Measurements from ENCODE around the gene FAM76A. TPM values are rescaled to one million over a fixed set of nuclear protein-coding genes. Genes with fewer than 3 reads are reported as not detected.
"Not testable (repeated sequence)": the region's sequence is repeated elsewhere in the genome, so short reads cannot be mapped to it uniquely, and the experiment has no call there.

The FAM76A gene
- total RNA-seq: 10 to 100 TPM; 16.5 to 21.0 TPM
- long read RNA-seq, donor 1: 0 reads
- long read RNA-seq, donor 2, transcript FAM76A-203 (8 exons, 2,273 nt): minor isoform, 6 of 21 reads
- long read RNA-seq, donor 2, transcript FAM76A-204 (9 exons, 3,567 nt): major isoform, 13 of 21 reads
- long read RNA-seq, donor 2, partial matches to known transcripts: 0 of 21 reads
- long read RNA-seq, donor 2, other reads (novel, unspliced or antisense): 2 of 21 reads

DNA sequence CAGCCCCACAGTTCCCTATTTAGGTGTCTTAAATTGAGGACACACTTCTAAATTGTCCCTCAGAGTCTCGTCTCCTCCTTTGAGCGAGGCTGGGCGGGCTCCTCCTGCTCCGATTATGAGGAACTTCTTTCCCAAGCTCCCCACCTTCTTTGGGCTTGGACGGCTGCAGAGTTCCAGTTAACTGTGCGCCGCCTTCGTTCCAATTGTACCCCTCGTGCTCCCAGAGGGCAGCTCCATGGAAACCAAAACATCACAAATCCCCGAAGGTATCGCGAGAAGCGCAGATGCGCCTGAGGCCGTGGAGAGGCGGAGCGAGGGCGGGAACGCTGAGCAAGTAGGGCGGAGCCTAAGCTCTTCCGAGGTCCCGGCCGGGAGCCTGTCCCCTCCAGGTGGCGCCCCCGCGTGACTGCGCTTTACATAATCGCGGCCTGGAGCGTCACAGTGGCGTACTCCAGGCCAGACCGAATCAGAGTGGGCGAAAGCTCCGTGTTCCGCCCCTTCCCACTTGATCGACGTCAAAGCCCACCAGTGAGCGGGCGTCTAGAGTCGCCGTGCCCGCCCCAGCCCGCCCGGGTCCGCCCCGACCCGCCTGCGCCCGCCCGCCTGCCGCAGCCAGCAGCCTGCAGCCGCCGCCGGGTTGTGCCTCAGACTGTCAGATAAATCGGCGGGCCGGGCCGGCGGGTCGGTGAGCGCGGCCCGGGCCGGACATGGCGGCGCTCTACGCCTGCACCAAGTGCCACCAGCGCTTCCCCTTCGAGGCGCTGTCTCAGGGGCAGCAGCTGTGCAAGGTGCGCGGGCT is at the start of gene FAM76A:
FAM76A (plus strand) TSS at position 588 of the 799 bp plus-strand sequence; CDS start at position 708, 120 bp downstream.
- DNase-seq (ENCODE audit: low spot score): peak; percentile 100
- intact Hi-C loops (cut with DNase I): loop anchor here in 1 of 2 donors (10.0 kb wide), 1 partner anchor 51 kb away; the partner anchor contains the start of gene IFI6

DNA sequence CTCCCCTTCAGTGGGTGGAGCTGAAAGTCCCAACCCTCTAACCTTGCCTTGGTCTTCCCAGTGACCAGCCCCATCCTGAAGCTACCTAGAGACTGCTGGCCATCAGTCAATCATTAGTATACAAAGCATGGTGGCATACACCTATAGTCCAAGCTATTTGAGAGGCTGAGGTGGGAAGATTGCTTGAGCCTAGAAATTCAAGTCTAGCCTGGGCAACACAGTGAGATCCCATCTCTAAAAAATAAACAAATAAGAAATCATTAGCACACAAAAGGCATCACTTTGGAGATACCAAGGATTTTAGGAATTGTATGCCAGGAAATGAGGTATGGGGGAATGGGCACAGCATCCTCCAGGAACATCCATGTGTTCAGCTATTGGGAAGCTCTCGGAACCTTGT is 49.4 kb upstream of the FAM76A start:
- no peak for DNase-seq (ENCODE audit: low spot score)
- intact Hi-C loops (cut with DNase I): loop anchor here in 1 of 2 donors (10.0 kb wide), 1 partner anchor 48 kb away; the partner anchor contains the start of gene FAM76A

DNA sequence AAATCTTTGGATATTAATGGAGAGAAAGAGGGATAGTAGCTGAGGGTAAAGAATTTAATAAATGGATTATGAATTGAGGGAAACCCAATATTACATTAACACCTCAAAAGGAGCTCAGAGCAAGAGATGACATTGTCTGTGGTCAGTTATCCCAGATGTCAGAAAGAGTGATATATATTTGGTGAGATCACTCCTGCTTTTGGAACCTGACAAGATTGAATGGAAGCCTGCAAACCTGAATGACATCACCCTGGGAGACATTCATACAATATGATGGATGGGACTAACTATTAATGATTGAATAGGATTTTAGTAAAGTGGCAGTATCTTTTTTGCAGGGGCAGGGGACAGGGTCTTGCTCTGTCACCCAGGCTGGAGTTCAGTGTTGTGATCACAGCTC is 47.0 kb upstream of the FAM76A start:
- DNase-seq (ENCODE audit: low spot score): no peak
- intact Hi-C loops (cut with DNase I): loop anchor here in 1 of 2 donors (10.0 kb wide), 1 partner anchor 46 kb away; the partner anchor contains the start of gene FAM76A

DNA sequence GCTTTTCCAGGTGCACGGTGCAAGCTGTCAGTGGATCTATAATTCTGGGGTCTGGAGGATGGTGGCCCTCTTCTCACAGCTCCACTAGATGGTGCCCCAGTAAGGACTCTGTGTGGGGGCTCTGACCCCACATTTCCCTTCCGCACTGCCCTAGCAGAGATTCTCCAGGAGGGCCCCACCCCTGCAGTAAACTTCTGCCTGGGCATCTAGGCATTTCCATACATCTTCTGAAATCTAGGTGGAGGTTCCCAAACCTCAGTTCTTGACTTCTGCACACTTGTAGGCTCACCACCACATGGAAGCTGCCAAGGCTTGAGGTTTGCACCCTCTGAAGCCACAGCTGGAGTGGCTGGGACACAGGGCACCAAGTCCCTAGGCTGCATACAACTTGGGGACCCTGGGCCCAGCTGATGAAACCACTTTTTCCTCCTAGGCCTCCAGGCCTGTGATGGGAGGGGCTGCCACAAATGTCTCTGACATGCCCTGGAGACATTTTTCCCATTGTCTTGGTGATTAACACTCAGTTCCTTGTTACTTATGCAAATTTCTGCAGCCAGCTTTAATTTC is 45.5 kb upstream of the FAM76A start:
- intact Hi-C loops (cut with DNase I): not testable (repeated sequence)

DNA sequence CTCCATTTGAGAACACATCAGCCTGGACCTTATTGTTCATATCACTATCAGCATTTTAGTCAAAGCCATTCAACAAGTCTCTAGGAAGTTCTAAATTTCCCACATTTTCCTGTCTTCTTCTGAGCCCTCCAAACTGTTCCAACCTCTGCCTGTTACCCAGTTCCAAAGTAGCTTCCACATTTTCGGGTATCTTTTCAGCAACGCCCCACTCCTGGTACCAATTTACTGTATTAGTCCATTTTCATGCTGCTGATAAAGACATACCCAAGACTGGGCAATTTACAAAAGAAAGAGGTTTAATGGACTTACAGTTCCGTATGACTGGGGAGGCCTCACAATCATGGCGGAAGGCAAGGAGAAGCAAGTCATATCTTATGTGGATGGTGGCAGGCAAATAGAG is 44.2 kb upstream of the FAM76A start:
- intact Hi-C loops (cut with DNase I); DNase-seq (ENCODE audit: low spot score): not testable (repeated sequence)

More for the DNA sequence above, 45.5 kb upstream of the FAM76A start:
- DNase-seq (ENCODE audit: low spot score): not testable (repeated sequence)

DNA sequence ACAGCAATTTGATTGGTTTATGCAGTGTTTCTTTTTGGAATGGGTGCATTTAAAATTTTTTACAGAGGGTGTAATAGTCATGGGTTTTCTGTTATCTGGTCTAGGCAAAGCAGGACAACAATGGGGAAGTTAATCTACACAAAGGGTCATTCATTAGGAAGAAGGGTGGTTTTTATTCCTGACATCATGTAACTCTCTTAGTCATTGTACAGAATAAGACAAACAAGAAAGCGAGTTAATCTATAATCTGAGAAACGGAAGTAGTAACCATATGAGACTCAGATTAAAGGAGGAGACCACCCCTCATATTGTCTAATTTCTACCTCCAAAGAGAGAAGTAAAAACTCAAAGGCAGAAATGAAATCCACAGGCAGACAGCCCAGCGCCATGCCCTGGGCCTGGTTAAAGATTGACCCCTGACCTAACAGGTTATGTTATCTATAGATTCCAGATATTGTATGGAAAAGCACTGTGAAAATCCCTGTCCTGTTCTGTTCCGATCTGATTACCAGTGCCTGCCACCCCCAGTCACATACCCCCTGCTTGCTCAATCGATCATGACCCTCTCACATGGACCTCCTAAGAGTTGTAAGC is 43.3 kb upstream of the FAM76A start:
- intact Hi-C loops (cut with DNase I): no loop called here

DNA sequence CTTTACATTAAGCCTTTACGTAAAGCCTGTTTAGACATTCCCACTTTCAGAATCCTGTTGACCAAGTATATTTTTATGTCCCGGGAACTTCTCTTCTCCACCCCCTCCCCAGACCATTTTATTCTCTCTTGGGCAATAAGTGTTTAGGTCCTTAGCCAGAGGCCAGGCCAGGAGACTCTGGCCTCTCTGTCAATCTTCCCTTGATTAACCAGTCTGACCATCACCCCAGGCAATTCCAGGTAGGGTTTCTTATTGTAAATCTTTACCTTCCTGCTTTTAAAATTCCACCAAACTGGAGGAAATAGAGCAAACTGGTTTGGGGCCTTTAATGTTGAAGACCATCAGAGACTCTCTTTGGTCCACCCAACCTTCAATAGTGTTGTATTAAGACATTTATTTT is 41.6 kb upstream of the FAM76A start:
- intact Hi-C loops (cut with DNase I): no loop called here
- DNase-seq (ENCODE audit: low spot score): no peak

More for the DNA sequence above, 43.3 kb upstream of the FAM76A start:
- DNase-seq (ENCODE audit: low spot score): no peak

DNA sequence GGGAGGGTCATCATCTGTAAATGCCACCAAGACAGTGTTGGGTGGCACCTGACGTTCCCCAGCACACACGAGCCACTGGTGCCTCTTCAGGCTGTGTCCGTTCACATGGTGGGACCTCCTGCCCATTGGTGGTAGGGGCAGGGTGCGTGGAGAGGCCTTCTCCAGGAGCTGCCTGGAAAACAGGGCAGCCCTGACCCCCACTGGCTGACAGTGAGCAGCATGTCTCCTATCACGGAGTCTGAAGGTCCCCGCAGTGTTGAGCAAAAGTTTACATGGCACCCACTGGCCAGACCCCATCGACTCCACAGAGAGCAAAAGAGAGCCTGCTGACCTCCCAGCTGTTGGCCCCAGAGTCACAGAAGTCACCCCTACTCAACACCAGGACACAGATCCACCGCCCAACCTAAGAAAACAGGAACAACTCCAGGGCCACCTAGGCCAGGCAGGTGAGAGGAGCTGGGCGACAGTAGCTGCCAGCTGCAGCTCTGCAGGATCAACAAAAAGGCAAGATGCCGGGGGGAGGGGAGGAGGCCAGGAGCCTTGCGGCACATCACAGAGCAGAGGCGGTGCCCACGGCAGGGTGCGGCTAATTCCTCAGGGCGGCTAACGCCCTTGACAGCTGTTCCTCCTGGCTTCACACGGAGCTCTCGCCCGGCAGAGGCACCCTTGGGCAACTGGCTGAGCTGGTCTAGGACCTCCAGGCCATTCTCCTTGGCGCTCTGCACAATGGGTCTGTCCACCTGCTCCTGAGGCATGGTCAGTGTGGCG is 39.4 kb upstream of the FAM76A start:
- intact Hi-C loops (cut with DNase I): no loop called here

DNA sequence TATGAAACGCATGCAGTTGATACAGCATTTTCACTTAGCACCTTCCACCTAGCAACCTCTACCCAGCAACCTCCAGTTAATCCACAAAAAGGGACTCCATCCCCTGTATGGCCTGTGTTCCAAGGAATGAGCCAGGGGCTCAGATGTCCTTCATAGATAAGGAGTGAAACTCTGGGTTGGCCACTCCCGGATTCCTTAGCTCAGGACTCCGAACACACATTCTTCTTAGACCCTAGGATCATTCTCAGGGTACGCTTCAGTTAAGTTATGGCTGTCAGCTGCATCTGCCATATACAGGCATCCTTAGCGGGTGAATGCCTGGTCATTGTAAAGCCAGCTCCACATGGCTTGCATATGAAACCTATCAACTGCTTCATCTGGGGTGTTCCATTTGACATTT is 37.9 kb upstream of the FAM76A start:
- DNase-seq (ENCODE audit: low spot score): no peak
- intact Hi-C loops (cut with DNase I): no loop called here

More for the DNA sequence above, 39.4 kb upstream of the FAM76A start:
- no peak for DNase-seq (ENCODE audit: low spot score)

DNA sequence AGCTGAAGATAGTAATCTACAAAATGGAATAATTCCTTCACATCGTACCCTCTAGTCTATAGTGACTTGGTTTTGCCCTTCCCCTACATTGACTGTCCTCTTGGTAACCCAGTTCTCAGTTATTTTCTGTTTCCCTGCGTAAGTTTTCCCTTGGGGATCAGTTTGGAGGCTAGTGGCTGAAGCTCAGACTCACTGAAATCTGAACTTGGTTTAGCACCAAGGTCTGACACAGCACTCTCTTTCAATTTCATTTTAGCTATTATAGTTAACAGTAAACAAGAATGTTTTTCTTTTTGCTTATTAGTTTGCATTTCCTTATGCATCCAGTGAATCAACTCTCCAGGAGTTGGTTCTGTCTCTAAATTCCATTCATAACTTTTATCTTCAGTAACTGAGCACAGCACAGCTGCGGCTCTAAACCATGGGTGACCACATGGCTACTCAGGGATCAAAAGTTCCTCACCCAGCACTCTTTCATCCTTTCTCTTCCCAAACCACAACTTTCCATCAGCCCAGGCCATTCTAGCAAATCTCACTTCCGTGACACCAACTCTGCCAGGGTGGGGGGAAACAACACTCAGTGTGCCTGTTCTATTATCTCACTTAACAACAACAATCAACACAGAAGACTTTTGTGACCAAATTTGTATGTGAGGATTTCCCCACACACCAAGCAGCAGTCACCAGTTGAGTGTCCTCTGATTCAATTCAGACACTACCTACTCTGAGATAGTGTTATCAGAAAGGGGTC is 36.2 kb upstream of the FAM76A start:
- DNase-seq (ENCODE audit: low spot score): no peak
- intact Hi-C loops (cut with DNase I): no loop called here

DNA sequence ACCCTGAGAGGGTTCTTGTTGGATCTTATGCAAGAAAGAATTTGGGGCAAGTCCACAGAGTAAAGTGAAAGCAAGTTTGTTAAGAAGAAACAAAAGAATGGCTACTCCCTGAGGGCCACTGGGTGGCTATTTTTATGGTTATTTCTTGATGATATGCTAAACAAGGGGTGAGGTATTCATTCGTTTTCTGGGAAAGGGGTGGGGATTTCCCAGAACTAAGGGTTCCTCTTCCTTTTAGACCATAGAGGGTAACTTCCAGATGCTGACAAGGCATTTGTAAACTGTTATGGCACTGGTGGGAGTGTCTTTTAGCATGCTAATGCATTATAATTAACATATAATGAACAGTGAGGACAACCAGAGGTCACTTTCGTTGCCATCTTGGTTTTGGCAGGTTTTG is 35.6 kb upstream of the FAM76A start:
- intact Hi-C loops (cut with DNase I): no loop called here
- DNase-seq (ENCODE audit: low spot score): no peak

DNA sequence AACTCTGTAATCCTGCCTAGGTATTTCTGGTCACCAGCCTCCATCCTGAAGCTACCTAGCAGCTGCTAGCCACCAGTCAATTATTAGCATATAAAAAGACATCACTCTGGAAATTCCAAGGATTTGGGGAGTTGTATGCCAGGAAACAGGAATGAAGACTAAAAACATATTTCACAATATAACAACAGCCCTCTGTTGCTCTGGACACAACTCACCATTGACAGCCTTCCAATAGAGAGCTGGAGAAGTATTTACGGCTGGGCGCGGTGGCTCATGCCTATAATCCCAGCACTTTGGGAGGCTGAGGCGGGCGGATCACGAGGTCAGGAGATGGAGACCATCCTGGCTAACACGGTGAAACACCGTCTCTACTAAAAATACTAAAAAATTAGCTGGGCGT is 28.9 kb upstream of the FAM76A start:
- DNase-seq (ENCODE audit: low spot score): not testable (repeated sequence)
- intact Hi-C loops (cut with DNase I): loop anchor here in 1 of 2 donors (5.0 kb wide), 1 partner anchor 1550 kb away; no protein-coding TSS in a partner anchor

DNA sequence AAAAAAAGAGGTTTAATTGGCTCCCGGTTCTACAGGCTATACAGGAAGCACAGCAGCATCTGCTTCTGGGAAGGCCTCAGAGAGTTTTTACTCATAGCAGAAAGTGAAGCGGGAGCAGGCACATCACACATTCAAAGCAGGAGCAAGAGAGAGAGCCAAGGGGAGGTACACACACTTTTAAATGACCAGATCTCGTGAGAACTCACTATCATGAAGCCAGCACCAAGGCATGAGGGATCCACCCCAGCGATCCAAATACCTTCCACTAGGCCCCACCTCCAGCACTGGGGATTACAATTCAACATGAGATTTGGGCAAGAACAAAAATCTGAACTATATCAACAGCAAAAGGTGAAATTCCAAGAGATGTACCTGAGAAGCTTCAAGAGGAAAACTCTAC is 20.8 kb upstream of the FAM76A start:
- DNase-seq (ENCODE audit: low spot score): no peak
- intact Hi-C loops (cut with DNase I): no loop called here

DNA sequence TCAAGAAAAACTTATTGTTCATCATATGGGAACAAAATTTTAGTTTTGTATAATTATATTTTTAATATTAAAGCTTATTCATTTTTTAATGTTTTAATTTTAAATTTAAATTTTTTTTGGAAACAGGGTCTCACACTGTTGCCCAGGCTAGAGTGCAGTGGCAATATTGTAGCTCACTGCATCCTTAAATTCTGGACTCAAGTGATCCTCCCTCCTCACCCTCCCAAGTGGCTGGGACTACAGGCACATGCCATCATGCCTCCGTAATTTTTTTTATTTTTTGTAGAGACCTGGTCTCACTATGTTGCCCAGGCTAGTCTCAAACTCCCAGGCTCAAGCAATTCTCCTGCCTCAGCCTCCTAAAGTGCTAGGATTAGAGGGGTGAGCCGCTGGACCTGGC is 20.2 kb upstream of the FAM76A start:
- no peak for DNase-seq (ENCODE audit: low spot score)
- intact Hi-C loops (cut with DNase I): no loop called here

DNA sequence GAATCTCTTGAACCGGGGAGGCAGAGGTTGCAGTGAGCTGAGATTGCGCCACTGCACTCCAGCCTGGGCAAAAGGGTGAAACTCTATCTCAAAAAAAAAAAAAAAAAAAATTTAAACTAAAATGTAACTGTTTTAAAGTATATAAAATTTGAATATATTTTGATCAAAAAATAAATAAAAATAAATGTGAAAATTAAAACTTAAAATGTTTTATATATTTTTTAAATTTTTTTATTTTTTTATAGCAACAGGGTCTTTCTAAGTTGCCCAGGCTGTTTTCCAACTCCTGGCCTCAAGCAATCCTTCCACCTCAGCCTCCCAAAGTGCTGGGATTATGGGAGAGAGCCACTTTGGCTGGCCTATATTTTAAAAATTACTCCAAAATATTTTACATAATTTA is 15.2 kb upstream of the FAM76A start:
- intact Hi-C loops (cut with DNase I): no loop called here
- DNase-seq (ENCODE audit: low spot score): no peak

DNA sequence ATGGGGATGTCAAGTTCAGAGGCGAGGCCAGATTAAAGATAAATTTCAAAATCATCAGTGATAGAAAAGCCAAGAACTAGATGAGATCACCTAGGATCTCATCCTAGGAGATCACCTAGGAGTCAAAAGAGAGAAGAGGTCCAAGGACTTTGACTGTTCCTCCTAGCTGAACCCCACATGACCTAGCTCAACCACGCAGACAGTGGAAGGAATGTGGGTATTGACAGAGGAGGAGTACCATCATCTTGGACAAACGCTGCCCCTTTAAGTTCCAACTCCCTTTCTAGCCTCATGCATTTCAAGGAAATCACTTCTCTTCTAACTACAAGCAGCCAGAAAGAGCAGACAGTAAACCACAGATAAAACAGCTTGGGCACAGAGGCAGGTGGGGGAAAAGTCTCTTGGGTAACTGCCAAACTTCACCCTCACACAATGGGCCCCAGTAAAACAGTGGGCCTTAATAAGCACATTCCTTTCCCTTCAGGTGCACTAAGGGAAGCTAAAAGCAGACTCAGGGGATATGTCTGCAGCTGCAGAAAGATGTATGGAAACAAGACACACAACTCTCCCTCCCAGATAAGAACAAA is 12.5 kb upstream of the FAM76A start:
- intact Hi-C loops (cut with DNase I): no loop called here

DNA sequence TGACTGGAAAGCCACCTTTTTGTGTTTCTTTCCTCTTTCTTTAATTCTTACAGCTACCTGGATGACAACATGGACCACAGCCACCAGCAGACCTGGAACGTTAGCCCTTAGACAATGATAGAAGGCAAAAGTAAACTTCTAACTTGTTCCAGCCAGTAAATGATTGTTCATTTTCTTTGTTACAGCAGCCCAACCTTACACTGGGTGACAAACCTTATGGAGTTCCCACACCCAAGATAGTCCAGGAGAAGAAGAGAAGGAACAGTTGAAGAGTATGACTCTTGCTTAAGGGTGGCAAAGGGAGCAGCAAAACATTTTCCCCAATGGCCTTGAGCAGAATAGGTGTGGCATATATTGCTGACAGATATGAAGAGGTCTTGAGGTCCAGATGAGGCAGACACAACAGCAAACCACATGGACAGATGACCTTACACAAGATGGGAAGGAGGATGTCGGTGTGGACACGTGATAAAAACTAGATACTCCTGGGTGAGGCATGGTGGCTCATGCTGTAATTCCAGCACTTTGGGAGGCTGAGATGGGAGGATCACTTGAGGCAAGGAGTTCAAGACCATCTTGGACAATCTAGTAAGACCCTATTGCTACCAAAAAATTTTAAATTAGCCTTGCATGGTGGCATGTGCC is 11.8 kb upstream of the FAM76A start:
- intact Hi-C loops (cut with DNase I): no loop called here
- DNase-seq (ENCODE audit: low spot score): no peak

More for the DNA sequence above, 12.5 kb upstream of the FAM76A start:
- no peak for DNase-seq (ENCODE audit: low spot score)
